ENCODE data around the gene RMRP.

The RMRP gene

DNA sequence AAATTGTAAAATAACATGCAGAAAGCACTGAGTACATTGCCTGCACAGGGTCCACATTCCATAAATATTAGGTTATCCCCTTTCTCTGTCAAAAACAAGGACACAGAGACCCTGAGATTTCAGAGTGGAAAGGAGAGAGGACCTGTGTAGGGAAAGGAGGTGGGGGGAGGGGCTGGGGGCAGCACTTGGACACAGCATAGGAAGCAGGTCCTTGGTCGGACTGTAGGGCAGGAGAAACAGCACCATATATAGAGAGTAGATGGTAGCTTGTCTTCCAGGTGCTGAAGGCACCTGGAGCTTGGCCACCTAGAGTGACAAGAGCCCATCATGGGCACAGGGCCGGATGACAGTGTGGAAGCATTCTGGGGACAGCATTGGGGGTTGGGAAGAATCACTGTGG lies 29.5 kb upstream of the RMRP start:
- peak overlapping the region; percentile 38 for H3K4me3 ChIP-seq (ENCODE audit: low read depth, low read length)
- TF ChIP-seq CTCF (conservative IDR thresholded peaks at IDR 0.05; ENCODE audit: low read depth, low read length): no peak
- no peak for DNase-seq (ENCODE audit: low read depth)

DNA sequence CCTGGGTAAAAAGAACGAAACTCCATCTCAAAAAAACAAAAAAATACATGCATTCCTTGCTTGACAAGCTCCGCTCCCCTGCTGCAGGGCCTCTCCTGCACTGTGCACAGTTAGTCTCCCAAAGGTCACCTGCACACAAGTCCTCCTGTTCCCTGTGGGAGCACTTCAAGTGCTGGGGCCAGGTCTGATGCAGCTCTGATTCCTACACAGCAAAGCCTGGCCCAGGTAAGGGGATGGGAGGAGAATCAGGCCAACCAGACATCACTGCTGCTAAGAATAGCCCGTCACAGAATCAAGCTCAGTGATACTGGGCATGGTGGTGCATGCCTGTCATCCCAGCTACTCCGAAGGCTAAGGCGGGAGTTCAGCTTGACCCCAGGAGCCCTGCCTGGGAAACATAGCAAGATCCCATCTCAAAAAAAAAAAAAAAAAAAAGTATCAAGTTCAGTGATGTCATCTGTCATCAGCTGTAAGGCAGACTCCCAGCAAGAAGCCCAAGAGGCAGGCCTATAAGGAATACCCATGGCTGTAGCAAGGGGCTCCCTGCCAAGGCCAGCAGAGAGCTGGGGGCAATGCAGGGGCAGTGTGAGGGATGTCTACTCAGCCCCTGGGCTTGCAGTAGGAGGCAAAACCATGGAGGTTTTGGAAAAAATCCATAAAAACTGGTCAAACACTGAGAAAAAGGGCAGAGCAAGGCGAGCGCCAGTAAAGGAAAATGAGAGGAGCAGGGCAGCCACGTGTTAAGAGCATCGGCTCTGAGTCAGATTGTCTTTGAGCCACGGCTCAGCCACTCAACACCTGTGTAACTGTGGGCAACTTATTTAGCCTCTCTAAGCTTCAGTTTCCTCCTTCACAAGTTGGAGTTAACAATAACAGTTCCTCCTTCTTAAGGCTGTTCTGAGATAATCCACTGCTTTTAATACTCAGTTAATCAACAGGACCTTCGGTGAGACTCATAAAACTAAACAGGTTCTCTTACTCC lies 28.7 kb upstream of the RMRP start:
- TF ChIP-seq CTCF (conservative IDR thresholded peaks at IDR 0.05; ENCODE audit: low read depth, low read length): no peak
- DNase-seq (ENCODE audit: low read depth): peak; percentile 70
- peak overlapping the region; percentile 2 for H3K4me3 ChIP-seq (ENCODE audit: low read depth, low read length)

DNA sequence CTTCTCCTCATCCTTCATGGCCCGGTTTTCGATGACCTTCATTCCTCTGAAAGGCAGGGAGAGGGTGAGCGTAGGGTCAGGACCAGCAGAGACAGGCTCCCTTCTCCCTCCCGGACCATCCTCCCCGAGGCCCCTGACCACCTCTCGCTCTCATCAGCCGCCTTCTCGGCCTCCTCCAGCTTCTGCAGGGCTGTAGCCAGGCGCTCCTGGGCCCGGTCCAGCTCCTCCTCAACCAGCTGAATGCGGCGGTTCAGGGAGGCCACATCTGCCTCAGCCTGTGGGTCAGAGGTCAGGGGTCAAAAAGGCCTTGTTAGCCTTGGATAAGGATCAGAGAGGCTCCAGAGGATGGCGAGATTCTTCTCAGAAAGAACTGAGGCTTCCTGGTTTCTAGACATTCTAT lies 27.7 kb upstream of the RMRP start:
- no peak overlapping the region for H3K4me3 ChIP-seq (ENCODE audit: low read depth, low read length)
- DNase-seq (ENCODE audit: low read depth): no peak
- TF ChIP-seq CTCF (conservative IDR thresholded peaks at IDR 0.05; ENCODE audit: low read depth, low read length): no peak

- DNase-seq (ENCODE audit: low read depth): no peak
- H3K4me3 ChIP-seq (ENCODE audit: low read depth, low read length): no peak overlapping the region
- TF ChIP-seq CTCF (conservative IDR thresholded peaks at IDR 0.05; ENCODE audit: low read depth, low read length): no peak
Observed at GRCh38 chr9:35684921-35685320, 27.1 kb upstream of the RMRP start.

DNA sequence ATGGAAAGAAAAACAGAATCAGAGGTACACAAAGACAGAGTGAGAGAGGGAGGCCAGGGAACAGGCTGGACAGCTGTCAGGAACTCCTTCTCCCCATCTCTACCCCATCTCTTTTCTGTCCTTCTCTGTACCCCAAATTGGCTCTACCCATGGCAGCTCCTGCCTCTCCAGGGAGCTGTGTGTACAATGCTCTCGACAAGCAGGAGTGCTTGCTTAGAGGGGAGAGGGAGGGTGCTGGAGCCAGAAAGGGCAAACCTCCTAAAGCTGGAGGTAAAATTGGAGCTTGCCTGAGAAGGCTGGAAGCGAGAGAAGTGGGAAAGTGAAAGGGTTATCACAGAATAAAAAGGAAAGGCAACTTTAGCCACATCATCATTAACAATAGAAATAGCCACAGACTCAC lies 25.5 kb upstream of the RMRP start:
- DNase-seq (ENCODE audit: low read depth): no peak
- TF ChIP-seq CTCF (conservative IDR thresholded peaks at IDR 0.05; ENCODE audit: low read depth, low read length): no peak
- no peak overlapping the region for H3K4me3 ChIP-seq (ENCODE audit: low read depth, low read length)

GRCh38 chr9:35682520-35683315 lies 24.9 kb upstream of the RMRP start:
- DNase-seq (ENCODE audit: low read depth): no peak
- TF ChIP-seq CTCF (conservative IDR thresholded peaks at IDR 0.05; ENCODE audit: low read depth, low read length): no peak
- no peak overlapping the region for H3K4me3 ChIP-seq (ENCODE audit: low read depth, low read length)
